GM18873 (cell line): Measurements from ENCODE around the gene OR1J1.

ENCODE experiments used
- ATAC-seq: cut with Tn5 transposase; IDR thresholded peaks from one replicate; pipeline ENCODE4 v1.9.1; 2021; ENCODE audit warnings: mild to moderate bottlenecking, moderate library complexity, moderate number of reproducible peaks; ENCODE audit not compliant: unreplicated experiment, low FRiP score

Gene OR1J1

GRCh38 chr9:122446819-122447484 lies 30.8 kb downstream of the OR1J1 start:
- ATAC-seq = no peak

- ATAC-seq = no peak
Measured at GRCh38 chr9:122445155-122445749, 32.5 kb downstream of the OR1J1 start.

- no peak for ATAC-seq
Measured at GRCh38 chr9:122444041-122444733, 33.5 kb downstream of the OR1J1 start.

- no peak for ATAC-seq
Measured at GRCh38 chr9:122442568-122442967, 35.2 kb downstream of the OR1J1 start.
